ENCODE measurements around the gene FURIN. TPM values are rescaled to one million over a fixed set of nuclear protein-coding genes. Genes with fewer than 3 reads are reported as not detected.

FURIN gene
- total and polyA plus RNA-seq, 2 of the 8 experiments (the other 6 are each of a cell fraction or from before 2014, with no cell fraction given) = 15.8 to 32.1 TPM

DNA sequence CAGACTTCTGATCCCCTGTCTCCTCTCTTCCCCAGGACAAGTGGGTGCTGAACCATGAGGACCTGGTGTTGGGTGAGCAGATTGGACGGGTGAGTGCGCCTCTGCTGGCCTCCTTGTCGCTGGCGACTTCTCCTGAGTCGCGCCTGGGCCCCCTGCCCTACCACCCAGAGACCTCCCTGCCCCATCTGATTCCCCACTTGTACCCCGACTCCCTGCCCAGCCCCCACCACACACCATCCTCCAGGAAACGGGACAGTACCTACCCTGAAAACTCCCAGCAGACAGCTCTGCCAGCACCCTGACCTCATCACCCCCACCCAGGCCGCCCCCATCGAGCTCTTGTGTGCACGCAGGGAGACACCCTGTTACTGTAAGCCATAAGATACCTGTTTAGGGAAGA is 23.6 kb downstream of the FURIN start (continued):
- TF ChIP-seq HDAC2 (IDR thresholded peaks at IDR 0.05; ENCODE audit: borderline replicate concordance in 1 of 2, low read depth in 2 of 2, low read length in 2 of 2) (no peak), ZNF274 (IDR thresholded peaks at IDR 0.05; ENCODE audit: borderline replicate concordance, extremely low read depth, low read length) (no peak), SP1 (IDR thresholded peaks at IDR 0.05; ENCODE audit: low read depth, low read length) (no peak), CREB1 (IDR thresholded peaks at IDR 0.05) (no peak)

Measured in H1 (cell line).